HepG2 (cell line): Measurements from ENCODE around the gene JAZF1.

Experiments
- CREM ChIP-seq, 2 experiments: sonication (generic) in 1 of 2; formaldehyde crosslinking in 1 of 2; IDR thresholded peaks; 2 replicates each; pipeline versions ENCODE4 v1.4.0 to v1.6.1; 2016 to 2020; ENCODE audit warnings: antibody characterized with exemption in 1 of 2, mild to moderate bottlenecking in 1 of 2, missing genetic modification reagents in 1 of 2
- ELF4 ChIP-seq: sonication (generic); formaldehyde crosslinking; IDR thresholded peaks from 2 replicates; pipeline ENCODE4 v1.5.0; 2020; ENCODE audit warnings: missing genetic modification reagents, mild to moderate bottlenecking, moderate library complexity, borderline replicate concordance
- FOXK2 ChIP-seq: fragments of 450-650 bp; IDR thresholded peaks from 2 replicates; pipeline ENCODE4 v1.6.1; 2016
- ZNF224 ChIP-seq: sonication (generic); formaldehyde crosslinking; IDR thresholded peaks from 2 replicates; pipeline ENCODE4 v1.5.0; 2020; ENCODE audit warnings: mild to moderate bottlenecking, missing genetic modification reagents
- ZNF614 ChIP-seq: IDR thresholded peaks from 2 replicates; pipeline ENCODE4 v1.6.1; 2018; ENCODE audit warnings: missing biosample characterization, missing genetic modification reagents, inconsistent platforms, borderline replicate concordance
- TF ChIP-seq, protein P1 (sequence below): sonication (generic); formaldehyde crosslinking; IDR thresholded peaks from 2 replicates; pipeline ENCODE4 v1.5.0; 2020; ENCODE audit warnings: mild to moderate bottlenecking, missing genetic modification reagents, moderate library complexity

DNA sequence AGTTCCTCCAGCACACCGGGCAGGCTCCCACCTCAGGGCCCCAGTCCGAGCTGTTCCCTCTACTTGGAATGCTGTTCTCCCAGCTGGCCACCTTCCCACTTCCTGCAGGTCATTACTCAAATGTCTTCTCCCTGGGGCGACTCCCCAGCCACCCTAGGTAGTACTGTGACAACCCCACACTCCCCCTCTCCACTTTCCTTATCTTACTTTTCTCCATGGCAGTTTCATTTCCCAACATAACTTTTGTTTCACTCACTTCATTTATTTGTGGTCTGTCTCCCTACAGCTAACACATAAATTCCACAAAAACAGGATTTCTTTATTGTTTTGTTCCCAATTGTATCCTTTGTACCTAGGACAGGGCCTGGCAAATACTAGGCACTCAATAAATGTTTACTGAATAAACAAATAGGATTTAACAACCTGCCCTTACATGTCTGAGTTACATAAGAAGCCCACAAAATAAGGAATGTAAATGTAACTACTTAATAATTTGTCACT lies 76.5 kb downstream of the JAZF1 start:
- TF ChIP-seq ELF4 (CRISPR knock-in tag) (no peak), FOXK2 (no peak), ZNF224 (no peak), ZNF614 (CRISPR knock-in tag) (no peak), CREM (IDR thresholded peaks at IDR 0.05) (no peak), CREM (CRISPR knock-in tag; IDR thresholded peaks at IDR 0.05) (no peak)
- TF ChIP-seq, protein P1, sequence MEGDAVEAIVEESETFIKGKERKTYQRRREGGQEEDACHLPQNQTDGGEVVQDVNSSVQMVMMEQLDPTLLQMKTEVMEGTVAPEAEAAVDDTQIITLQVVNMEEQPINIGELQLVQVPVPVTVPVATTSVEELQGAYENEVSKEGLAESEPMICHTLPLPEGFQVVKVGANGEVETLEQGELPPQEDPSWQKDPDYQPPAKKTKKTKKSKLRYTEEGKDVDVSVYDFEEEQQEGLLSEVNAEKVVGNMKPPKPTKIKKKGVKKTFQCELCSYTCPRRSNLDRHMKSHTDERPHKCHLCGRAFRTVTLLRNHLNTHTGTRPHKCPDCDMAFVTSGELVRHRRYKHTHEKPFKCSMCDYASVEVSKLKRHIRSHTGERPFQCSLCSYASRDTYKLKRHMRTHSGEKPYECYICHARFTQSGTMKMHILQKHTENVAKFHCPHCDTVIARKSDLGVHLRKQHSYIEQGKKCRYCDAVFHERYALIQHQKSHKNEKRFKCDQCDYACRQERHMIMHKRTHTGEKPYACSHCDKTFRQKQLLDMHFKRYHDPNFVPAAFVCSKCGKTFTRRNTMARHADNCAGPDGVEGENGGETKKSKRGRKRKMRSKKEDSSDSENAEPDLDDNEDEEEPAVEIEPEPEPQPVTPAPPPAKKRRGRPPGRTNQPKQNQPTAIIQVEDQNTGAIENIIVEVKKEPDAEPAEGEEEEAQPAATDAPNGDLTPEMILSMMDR (CRISPR knock-in tag), result no peak
